LNCaP clone FGC (cell line): Measurements from ENCODE around the gene TOR4A.

Experiments
- DNase-seq: peaks from one replicate; pipeline ENCODE4 v3.0.0-alpha.2; 2011; ENCODE audit warnings: low read depth
- H3K4me3 ChIP-seq: 2 replicates; pipeline ENCODE4 v1.5.1; 2011; ENCODE audit warnings: mild to moderate bottlenecking, low read depth, low read length, control low read depth
- TF ChIP-seq, protein P1 (sequence below): IDR thresholded peaks from 2 replicates; pipeline ENCODE4 v1.5.1; 2012; ENCODE audit warnings: mild to moderate bottlenecking; ENCODE audit not compliant: control insufficient read depth, insufficient read depth; ENCODE audit errors: extremely low read depth

TOR4A gene

DNA sequence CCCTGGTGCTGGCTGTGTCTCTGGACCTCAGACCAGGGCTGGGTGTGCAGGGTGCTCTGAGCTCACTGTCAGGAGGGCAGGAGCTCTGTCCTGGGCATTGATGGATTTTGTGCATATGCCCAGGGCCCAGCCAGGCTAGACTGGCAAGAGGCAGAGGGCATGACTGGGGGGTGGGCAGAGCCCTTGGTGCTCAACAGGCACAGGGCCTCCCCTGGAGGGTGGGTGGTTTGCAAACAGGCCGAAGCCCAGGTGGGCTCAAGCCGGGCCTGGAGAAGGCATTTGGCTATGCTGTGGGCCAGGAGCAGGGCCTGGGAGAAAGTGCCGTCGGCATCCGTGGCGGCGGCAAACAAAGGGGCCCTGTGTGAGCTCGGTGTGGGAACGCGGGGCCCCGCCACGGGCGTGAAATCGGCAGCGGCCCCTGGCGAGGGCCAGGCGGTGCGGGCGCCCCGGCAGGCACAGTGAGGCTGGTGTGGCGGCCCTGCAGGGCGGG lies 26.4 kb downstream of the TOR4A start:
- TF ChIP-seq, protein P1, sequence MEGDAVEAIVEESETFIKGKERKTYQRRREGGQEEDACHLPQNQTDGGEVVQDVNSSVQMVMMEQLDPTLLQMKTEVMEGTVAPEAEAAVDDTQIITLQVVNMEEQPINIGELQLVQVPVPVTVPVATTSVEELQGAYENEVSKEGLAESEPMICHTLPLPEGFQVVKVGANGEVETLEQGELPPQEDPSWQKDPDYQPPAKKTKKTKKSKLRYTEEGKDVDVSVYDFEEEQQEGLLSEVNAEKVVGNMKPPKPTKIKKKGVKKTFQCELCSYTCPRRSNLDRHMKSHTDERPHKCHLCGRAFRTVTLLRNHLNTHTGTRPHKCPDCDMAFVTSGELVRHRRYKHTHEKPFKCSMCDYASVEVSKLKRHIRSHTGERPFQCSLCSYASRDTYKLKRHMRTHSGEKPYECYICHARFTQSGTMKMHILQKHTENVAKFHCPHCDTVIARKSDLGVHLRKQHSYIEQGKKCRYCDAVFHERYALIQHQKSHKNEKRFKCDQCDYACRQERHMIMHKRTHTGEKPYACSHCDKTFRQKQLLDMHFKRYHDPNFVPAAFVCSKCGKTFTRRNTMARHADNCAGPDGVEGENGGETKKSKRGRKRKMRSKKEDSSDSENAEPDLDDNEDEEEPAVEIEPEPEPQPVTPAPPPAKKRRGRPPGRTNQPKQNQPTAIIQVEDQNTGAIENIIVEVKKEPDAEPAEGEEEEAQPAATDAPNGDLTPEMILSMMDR: no peak
- no peak overlapping the region for H3K4me3 ChIP-seq
- DNase-seq: no peak

DNA sequence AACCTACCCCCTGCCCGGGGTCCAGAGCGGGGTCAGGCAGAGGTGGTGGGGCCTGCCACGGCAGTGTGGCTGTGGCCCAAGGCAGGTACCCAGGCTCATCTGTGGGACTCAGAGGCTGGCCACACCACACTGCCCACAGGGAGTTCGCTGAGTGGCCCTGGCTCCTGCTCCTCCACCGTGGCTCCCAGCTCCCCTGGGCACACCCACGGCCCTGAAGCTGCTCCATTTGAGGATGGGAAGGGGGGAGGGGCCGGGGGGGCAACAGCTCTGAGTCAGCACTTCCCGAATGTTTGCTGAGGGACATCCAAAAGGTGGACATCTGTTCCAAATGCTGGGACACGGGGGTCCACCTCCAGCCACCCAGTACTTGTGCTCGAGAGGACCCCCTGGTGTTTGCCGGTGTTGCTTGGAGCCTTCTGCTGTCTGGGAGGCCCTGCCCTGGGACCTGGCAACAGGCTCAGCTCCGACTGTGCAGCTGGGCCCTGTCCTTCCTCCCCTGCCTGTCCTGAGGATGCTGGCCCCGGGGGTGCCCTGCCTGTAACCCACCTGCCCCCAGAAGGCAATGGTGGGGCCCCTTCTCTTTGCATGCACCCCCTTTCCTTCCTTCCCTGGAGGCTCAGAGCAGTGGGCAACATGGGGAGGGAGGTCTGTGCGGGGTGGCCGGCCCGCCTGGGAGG lies 27.0 kb downstream of the TOR4A start:
- no peak for DNase-seq
- H3K4me3 ChIP-seq: no peak overlapping the region
- TF ChIP-seq, protein P1: no peak

DNA sequence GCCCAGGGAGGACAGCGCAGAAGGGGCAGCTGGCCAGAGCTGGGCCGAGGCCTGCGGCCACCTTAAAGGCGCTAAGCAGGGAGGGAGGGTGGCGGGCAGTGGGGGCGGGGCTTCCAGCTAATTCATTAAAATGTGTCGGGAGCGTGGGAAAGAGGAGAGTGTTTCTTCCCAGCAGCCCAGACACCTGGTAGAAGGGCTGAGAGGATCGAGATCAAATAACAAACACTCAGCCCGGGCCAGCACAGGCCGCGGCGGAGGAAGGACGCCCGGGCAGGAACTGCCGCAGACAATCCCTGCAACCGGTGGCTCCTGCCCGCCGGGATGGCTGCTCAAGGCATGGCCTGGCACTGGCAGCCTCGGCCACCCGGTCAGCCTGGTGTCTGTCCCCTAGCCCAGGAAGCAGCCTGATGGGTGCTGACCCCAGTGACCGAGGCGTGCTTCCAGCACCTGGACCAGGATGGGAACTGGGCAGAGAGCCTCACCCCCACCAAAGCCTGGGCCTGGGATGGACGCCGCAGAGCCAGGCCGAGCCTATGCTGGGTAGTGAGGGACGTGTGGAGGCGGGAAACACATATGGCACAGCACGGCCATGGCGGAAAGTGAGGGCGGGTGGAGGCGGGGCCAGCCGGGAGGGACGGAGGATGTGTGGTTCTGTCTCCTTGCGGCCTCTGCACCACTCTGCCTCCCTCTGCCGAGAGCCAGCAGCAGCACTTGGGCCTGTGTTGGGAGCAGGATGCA lies 27.7 kb downstream of the TOR4A start:
- H3K4me3 ChIP-seq: no peak overlapping the region
- TF ChIP-seq, protein P1: no peak
- no peak for DNase-seq

DNA sequence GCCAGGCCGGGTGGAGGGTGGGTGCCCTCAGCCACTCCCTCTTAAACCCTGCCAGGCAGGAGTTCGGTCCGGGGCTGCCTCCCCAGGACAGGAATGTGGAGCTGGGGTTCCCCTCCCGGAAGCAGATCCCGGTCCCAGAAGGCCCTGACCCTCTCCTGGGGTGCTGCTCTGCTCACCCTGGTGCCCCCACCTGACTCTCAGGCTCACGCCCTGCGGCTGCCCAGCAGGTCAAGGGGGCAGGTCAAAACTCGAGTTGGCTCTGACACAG lies 28.2 kb downstream of the TOR4A start:
- DNase-seq: no peak
- TF ChIP-seq, protein P1: no peak
- H3K4me3 ChIP-seq: no peak overlapping the region

DNA sequence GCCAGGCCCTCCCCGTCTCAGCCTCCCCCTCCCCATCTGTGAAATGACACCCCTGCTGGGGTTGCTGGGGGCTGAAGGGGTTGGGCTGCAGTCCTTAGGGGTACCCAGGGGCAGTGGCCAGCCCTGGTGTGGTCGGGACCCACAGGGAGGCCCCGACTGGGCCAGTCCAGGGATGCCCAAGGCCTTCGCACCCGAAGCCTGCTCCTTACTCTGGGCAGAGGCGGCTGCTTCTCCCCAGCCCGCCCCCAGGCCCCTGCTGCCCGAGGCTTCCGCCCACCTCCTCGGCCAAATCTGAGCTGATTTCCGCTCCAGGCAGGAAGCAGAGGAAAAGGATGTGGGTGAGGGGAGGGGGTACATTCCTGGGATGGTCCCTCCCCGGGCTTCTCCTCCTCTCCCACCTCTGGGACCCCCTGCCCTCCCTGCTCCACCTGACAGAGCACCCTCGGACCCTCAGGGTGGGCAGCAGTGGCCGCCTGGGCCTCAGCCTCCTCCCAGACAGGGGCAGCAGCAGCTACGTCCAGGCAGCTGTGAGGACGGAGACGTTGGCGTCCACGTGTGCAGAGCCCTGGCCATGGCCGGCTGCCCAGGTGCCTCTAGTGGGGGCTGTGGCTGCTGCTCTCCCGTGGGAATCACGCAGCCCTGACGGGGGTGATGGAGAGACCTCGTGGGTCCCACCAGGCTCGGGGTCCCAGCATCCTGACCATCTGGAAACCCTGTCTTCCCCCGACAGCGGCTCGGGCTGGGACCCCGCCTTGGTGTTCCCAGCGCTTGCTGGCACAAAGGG lies 28.7 kb downstream of the TOR4A start:
- TF ChIP-seq, protein P1: no peak
- H3K4me3 ChIP-seq: no peak overlapping the region
- no peak for DNase-seq

DNA sequence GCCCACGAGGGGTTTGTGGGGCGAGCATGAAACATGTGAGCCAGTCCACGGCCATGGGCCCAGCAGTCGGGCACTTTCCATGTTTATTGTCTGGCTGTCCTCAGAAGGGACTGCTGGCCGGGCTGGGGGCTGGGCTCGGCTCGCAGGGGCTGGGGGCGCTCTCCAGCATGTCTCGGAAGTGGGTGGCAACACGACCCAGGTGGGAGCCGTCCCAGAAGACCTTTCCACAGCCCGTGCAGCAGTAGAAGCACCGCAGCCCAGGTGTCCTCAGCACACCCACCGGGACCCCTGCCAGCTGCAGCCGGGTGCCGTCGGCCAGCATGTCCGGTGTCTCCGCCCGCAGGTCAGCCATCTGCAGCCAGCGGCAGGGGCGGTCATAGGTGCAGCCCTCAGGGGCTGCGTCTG lies 29.3 kb downstream of the TOR4A start:
- no peak overlapping the region for H3K4me3 ChIP-seq
- TF ChIP-seq, protein P1: no peak
- DNase-seq: no peak
